ENCODE results near the gene BID.
"Not testable (repeated sequence)": the region's sequence is repeated elsewhere in the genome, so short reads cannot be mapped to it uniquely, and the experiment has no call there.

Gene BID

DNA sequence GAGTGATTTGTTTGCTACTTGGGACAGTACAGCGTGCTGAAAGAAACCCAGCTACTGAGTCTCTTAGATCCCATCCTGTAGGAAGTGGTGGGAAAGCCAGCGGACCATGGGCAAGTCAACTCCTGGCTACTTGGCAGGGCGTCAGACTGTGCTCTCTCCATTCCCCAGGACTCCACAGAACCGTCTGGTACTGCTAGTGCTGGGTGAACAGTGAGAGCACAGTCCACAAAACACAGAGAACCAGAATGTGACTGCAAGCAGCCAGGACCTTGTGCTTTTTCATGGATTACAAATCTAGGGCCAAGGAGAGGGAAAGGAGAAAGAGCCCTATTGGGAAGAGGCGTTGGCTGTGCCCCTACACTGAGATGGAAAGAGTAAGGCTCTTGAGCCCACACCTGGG, 10.2 kb downstream of the BID start:
- no peak overlapping the region for H3K4me2 ChIP-seq (ENCODE audit: low read length)
- H4K20me1 ChIP-seq (ENCODE audit: insufficient read depth, low read length), result no peaks in the 10 kb centered on the region

GRCh38 chr22:17763442-17763841, 10.8 kb downstream of the BID start:
- not testable (repeated sequence) for H3K4me3 ChIP-seq (ENCODE audit: low read depth, low read length, poor library complexity, severe bottlenecking); H3K9me2 ChIP-seq (ENCODE audit: low read depth, low read length); H3F3A ChIP-seq (ENCODE audit: insufficient read depth, low read length); H3K27me3 ChIP-seq (ENCODE audit: insufficient read depth, low read length); H2AFZ ChIP-seq (ENCODE audit: low read length); H4K20me1 ChIP-seq (ENCODE audit: insufficient read depth, low read length); H3K27ac ChIP-seq (ENCODE audit: low read depth, low read length, poor library complexity, severe bottlenecking); H3K9me3 ChIP-seq (ENCODE audit: low read length); H3K4me2 ChIP-seq (ENCODE audit: low read length); H3K9ac ChIP-seq (ENCODE audit: low read length); H3K36me3 ChIP-seq (ENCODE audit: insufficient read depth, low read length)
- Histone ChIP-seq H3K4me1 (ENCODE audit: insufficient read depth, low read length, severe bottlenecking) (peaks cover 12% of the 10 kb centered on the region), H3K79me2 (ENCODE audit: insufficient read depth, low read length) (peaks cover 28% of the 10 kb centered on the region)

More for the DNA sequence above, 10.2 kb downstream of the BID start:
- Histone ChIP-seq H3K27ac (ENCODE audit: low read depth, low read length, poor library complexity, severe bottlenecking) (no peak overlapping the region), H3K9ac (ENCODE audit: low read length) (no peak overlapping the region), H2AFZ (ENCODE audit: low read length) (no peak overlapping the region), H3F3A (ENCODE audit: insufficient read depth, low read length) (no peaks in the 10 kb centered on the region), H3K4me1 (ENCODE audit: insufficient read depth, low read length, severe bottlenecking) (peaks cover 13% of the 10 kb centered on the region), H3K79me2 (ENCODE audit: insufficient read depth, low read length) (peaks cover 28% of the 10 kb centered on the region), H3K36me3 (ENCODE audit: insufficient read depth, low read length) (no peaks in the 10 kb centered on the region), H3K27me3 (ENCODE audit: insufficient read depth, low read length) (no peaks in the 10 kb centered on the region), H3K9me3 (ENCODE audit: low read length) (no peaks in the 10 kb centered on the region), H3K9me2 (ENCODE audit: low read depth, low read length) (no peaks in the 10 kb centered on the region), H3K4me3 (ENCODE audit: low read depth, low read length, poor library complexity, severe bottlenecking) (no peak overlapping the region)
- TF ChIP-seq, protein P1, sequence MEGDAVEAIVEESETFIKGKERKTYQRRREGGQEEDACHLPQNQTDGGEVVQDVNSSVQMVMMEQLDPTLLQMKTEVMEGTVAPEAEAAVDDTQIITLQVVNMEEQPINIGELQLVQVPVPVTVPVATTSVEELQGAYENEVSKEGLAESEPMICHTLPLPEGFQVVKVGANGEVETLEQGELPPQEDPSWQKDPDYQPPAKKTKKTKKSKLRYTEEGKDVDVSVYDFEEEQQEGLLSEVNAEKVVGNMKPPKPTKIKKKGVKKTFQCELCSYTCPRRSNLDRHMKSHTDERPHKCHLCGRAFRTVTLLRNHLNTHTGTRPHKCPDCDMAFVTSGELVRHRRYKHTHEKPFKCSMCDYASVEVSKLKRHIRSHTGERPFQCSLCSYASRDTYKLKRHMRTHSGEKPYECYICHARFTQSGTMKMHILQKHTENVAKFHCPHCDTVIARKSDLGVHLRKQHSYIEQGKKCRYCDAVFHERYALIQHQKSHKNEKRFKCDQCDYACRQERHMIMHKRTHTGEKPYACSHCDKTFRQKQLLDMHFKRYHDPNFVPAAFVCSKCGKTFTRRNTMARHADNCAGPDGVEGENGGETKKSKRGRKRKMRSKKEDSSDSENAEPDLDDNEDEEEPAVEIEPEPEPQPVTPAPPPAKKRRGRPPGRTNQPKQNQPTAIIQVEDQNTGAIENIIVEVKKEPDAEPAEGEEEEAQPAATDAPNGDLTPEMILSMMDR (IDR thresholded peaks at IDR 0.05; ENCODE audit: low read length), result no peak
- TF ChIP-seq EZH2 (IDR thresholded peaks at IDR 0.05; ENCODE audit: borderline replicate concordance, low read length), result no peak

DNA sequence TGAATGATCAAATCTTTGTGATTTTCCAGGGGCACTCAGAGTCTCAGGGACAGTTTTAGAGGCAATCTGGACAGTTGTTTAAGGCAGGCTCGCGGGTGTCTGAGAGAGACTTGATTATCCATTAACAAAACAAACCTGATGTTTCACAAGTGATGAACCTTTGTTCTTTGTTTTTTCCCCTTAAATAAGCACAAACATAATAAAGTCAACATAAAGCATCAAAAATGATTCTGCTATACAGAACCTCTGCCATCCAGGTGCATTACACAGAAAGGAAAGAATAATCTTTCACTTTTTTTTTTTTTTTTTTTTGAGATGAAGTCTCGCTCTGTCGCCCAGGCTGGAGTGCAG, 13.2 kb downstream of the BID start:
- no peaks in the 10 kb centered on the region for H3K9me2 ChIP-seq (ENCODE audit: low read depth, low read length)
- no peaks in the 10 kb centered on the region for H3K9me3 ChIP-seq (ENCODE audit: low read length)
- no peak overlapping the region for H2AFZ ChIP-seq (ENCODE audit: low read length)
- H3K79me2 ChIP-seq (ENCODE audit: insufficient read depth, low read length), result peaks cover 24% of the 10 kb centered on the region
- no peaks in the 10 kb centered on the region for H4K20me1 ChIP-seq (ENCODE audit: insufficient read depth, low read length)
- no peak overlapping the region for H3K4me3 ChIP-seq (ENCODE audit: low read depth, low read length, poor library complexity, severe bottlenecking)
- TF ChIP-seq, protein P1 (IDR thresholded peaks at IDR 0.05; ENCODE audit: low read length), result no peak
- no peak for TF ChIP-seq EZH2 (IDR thresholded peaks at IDR 0.05; ENCODE audit: borderline replicate concordance, low read length)
- no peak overlapping the region for H3K27ac ChIP-seq (ENCODE audit: low read depth, low read length, poor library complexity, severe bottlenecking)
- H3K4me1 ChIP-seq (ENCODE audit: insufficient read depth, low read length, severe bottlenecking), result no peaks in the 10 kb centered on the region
- H3K36me3 ChIP-seq (ENCODE audit: insufficient read depth, low read length), result no peaks in the 10 kb centered on the region
- no peaks in the 10 kb centered on the region for H3F3A ChIP-seq (ENCODE audit: insufficient read depth, low read length)
- H3K9ac ChIP-seq (ENCODE audit: low read length), result no peak overlapping the region
- H3K4me2 ChIP-seq (ENCODE audit: low read length), result no peak overlapping the region
- H3K27me3 ChIP-seq (ENCODE audit: insufficient read depth, low read length), result no peaks in the 10 kb centered on the region

DNA sequence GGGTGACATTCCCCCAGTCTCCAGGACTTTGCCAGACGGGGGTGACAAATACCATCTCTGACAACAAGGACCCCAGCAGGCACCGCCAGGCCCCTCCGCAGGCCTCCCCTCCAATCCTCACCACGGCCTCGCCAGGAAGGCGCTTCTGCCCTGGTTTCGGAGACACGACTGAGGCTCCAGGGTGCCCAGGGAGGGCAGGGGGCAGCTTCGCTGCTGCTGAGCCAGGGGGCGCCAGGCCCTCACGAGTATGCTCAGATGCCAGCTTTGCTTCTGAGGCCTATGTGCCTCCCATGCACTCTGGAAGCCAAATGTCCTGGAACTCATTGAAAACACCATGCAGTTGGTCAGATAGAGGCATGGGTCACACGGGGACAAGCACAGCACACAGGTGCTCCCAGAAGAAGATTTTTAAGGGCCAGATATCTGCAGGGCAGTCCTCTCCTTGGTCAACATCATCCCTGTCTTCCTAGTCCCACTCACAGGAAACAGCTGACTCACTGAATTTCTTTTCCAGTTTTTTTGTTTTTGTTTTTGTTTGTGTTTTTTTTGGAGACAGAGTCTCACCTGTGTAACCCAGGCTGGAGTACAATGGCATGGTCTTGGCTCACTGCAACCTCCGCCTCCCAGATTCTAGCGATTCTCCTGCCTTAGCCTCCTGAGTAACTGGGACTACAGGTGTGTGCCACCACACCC, 19.9 kb downstream of the BID start:
- Histone ChIP-seq H3K27ac (ENCODE audit: low read depth, low read length, poor library complexity, severe bottlenecking) (no peak overlapping the region), H2AFZ (ENCODE audit: low read length) (no peak overlapping the region), H3K4me1 (ENCODE audit: insufficient read depth, low read length, severe bottlenecking) (no peaks in the 10 kb centered on the region), H3K36me3 (ENCODE audit: insufficient read depth, low read length) (no peaks in the 10 kb centered on the region), H3K9me3 (ENCODE audit: low read length) (no peaks in the 10 kb centered on the region), H3K4me2 (ENCODE audit: low read length) (no peak overlapping the region), H4K20me1 (ENCODE audit: insufficient read depth, low read length) (no peaks in the 10 kb centered on the region), H3K79me2 (ENCODE audit: insufficient read depth, low read length) (peaks cover 5% of the 10 kb centered on the region), H3K9me2 (ENCODE audit: low read depth, low read length) (no peaks in the 10 kb centered on the region), H3K4me3 (ENCODE audit: low read depth, low read length, poor library complexity, severe bottlenecking) (no peak overlapping the region), H3K27me3 (ENCODE audit: insufficient read depth, low read length) (no peaks in the 10 kb centered on the region), H3K9ac (ENCODE audit: low read length) (no peak overlapping the region), H3F3A (ENCODE audit: insufficient read depth, low read length) (no peaks in the 10 kb centered on the region)
- TF ChIP-seq, protein P1 (IDR thresholded peaks at IDR 0.05; ENCODE audit: low read length), result peak; percentile 47
- no peak for TF ChIP-seq EZH2 (IDR thresholded peaks at IDR 0.05; ENCODE audit: borderline replicate concordance, low read length)
